PFSK-1 (cell line): ENCODE results near the gene UCP2.

Experiments used
- FOXP2 ChIP-seq: optimal IDR thresholded peaks from 2 replicates; pipeline ENCODE3; 2011; ENCODE audit warnings: borderline replicate concordance, control low read depth, inconsistent platforms; ENCODE audit not compliant: insufficient read depth; ENCODE audit errors: extremely low read length, extremely low read depth
- POLR2AphosphoS5 ChIP-seq: IDR thresholded peaks from 2 replicates; pipeline ENCODE4 v1.6.1; 2012; ENCODE audit warnings: low read depth, mild to moderate bottlenecking, control low read depth, low read length, moderate library complexity
- REST ChIP-seq, 2 experiments: IDR thresholded peaks; 2 replicates each; pipeline versions ENCODE4 v1.6.1 to v1.8.0; 2011 to 2012; ENCODE audit warnings: low read depth in 2 of 2, low read length in 2 of 2, control low read depth in 1 of 2, inconsistent platforms in 1 of 2, mild to moderate bottlenecking in 1 of 2, moderate library complexity in 1 of 2; ENCODE audit not compliant: insufficient read depth in 1 of 2
- SIN3A ChIP-seq: IDR thresholded peaks from 2 replicates; pipeline ENCODE4 v1.6.1; 2012; ENCODE audit warnings: mild to moderate bottlenecking, low read length, moderate library complexity, borderline replicate concordance; ENCODE audit not compliant: insufficient read depth
- TAF1 ChIP-seq: IDR thresholded peaks from 2 replicates; pipeline ENCODE4 v1.6.1; 2012; ENCODE audit warnings: low read length, control low read depth, borderline replicate concordance; ENCODE audit not compliant: insufficient read depth

DNA sequence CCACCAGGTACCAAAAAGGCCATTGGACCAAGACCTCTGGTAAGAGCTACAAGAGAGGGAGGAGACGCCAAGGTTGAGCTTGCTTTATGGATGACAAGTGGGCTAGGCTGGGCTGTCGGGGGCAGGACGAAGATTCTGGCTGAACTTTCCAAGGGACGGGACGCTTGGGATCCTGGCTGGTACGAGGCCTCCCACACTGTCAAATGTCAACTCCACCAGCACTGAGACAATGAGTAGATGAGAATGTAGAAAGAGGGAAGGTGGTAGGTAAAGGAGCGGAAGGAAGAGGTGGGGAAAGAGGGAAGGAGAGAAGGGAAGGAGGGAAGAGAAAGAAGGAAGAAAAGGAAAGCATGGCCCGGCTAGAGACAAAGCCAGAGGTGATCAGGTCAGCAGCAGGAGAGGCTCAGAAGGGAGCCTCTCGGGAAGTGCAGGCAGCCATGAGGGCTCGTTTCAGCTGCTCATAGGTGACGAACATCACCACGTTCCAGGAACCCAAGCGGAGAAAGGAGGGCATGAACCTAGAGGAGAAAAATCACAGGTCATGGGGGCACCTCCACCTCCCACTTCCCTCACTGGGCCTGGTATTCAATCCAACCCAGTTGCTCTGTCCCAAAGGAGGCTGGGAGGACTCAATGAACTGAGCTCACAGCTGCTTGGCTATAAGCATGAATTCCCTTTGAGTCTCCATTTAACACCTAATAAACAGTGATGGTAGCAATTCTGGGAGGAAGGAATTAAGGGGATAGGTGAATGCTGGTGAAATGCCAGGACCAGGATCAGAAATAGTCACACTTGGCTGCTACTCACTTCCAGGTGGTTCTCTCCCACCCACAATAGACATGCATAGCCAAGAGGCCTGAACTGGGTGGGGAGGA is 7.8 kb downstream of the UCP2 start:
- TF ChIP-seq POLR2AphosphoS5 (no peak), REST (IDR thresholded peaks at IDR 0.05; ENCODE audit: insufficient read depth in 1 of 2, low read depth in 2 of 2, low read length in 2 of 2) (no peak), TAF1 (no peak), SIN3A (no peak), FOXP2 (no peak)
